CD4-positive, alpha-beta memory T cell (primary cell): ENCODE results near the gene CLIP2. TPM values are rescaled to one million over a fixed set of nuclear protein-coding genes. Genes with fewer than 3 reads are reported as not detected.
"Not testable (repeated sequence)": the region's sequence is repeated elsewhere in the genome, so short reads cannot be mapped to it uniquely, and the experiment has no call there.

Source experiments
- CTCF ChIA-PET: fragments of 350-600 bp; sonication (Branson Sonifier 250); formaldehyde crosslinking; loops from one replicate; lab custom pipeline; 2021; ENCODE audit warnings: inconsistent platforms; ENCODE audit not compliant: partially characterized antibody; lab: Charles Lee
- POLR2A ChIA-PET: fragments of 350-600 bp; sonication (Branson Sonifier 250); formaldehyde crosslinking; loops from one replicate; lab custom pipeline; 2021; ENCODE audit not compliant: partially characterized antibody; lab: Charles Lee
- DNase-seq, 5 donors: peaks; one replicate each; pipeline versions ENCODE4 v3.0.0 to v3.0.0-alpha.2; 2020 to 2022; ENCODE audit warnings: mixed read lengths in 1 of 5
- H3K27ac ChIP-seq: one replicate; pipeline ENCODE4 v1.7.0; 2013; ENCODE audit warnings: low read depth, low read length
- H3K27me3 ChIP-seq: 2 replicates; pipeline ENCODE4 v1.7.0; 2013; ENCODE audit warnings: mild to moderate bottlenecking, low read length, moderate library complexity; ENCODE audit not compliant: insufficient read depth
- H3K36me3 ChIP-seq: 2 replicates; pipeline ENCODE4 v1.7.0; 2013; ENCODE audit warnings: mild to moderate bottlenecking, low read length, moderate library complexity; ENCODE audit not compliant: insufficient read depth
- H3K4me1 ChIP-seq: 2 replicates; pipeline ENCODE4 v1.7.0; 2013; ENCODE audit warnings: mild to moderate bottlenecking, low read length, moderate library complexity; ENCODE audit not compliant: insufficient read depth
- H3K4me3 ChIP-seq, 2 donors: one replicate each; pipeline ENCODE4 v1.7.0; 2013; ENCODE audit warnings: low read length in 2 of 2, mild to moderate bottlenecking in 1 of 2
- H3K9me3 ChIP-seq, 2 donors: one replicate each; pipeline ENCODE4 v1.7.0; 2013; ENCODE audit warnings: low read length in 2 of 2, control low read depth in 1 of 2; ENCODE audit not compliant: control insufficient read depth in 1 of 2
- H3K27ac Mint-ChIP-seq, 7 donors: one replicate each; pipeline ENCODE4 v1.8.0; 2020 to 2021; ENCODE audit warnings: mixed read lengths in 7 of 7, mild to moderate bottlenecking in 6 of 7, inconsistent platforms in 3 of 7, moderate library complexity in 3 of 7
- H3K27me3 Mint-ChIP-seq, 2 donors: one replicate each; pipeline ENCODE4 v1.8.0; 2020 to 2021; ENCODE audit warnings: mixed read lengths in 2 of 2
- H3K36me3 Mint-ChIP-seq, 2 donors: one replicate each; pipeline ENCODE4 v1.8.0; 2020 to 2021; ENCODE audit warnings: mixed read lengths in 2 of 2, inconsistent platforms in 1 of 2, mild to moderate bottlenecking in 1 of 2
- H3K4me1 Mint-ChIP-seq, 4 donors: one replicate each; pipeline ENCODE4 v1.8.0; 2020 to 2021; ENCODE audit warnings: mixed read lengths in 4 of 4, mild to moderate bottlenecking in 1 of 4
- H3K4me3 Mint-ChIP-seq, 8 donors: one replicate each; pipeline ENCODE4 v1.8.0; 2020 to 2021; ENCODE audit warnings: mixed read lengths in 8 of 8, mild to moderate bottlenecking in 7 of 8, moderate library complexity in 6 of 8, inconsistent platforms in 3 of 8
- H3K9me3 Mint-ChIP-seq, 8 donors: one replicate each; pipeline ENCODE4 v1.8.0; 2020 to 2021; ENCODE audit warnings: mixed read lengths in 8 of 8, mild to moderate bottlenecking in 5 of 8, inconsistent platforms in 3 of 8, moderate library complexity in 1 of 8
- intact Hi-C: fragments of 100-400 bp; cut with micrococcal nuclease; formaldehyde crosslinking; loops from one replicate; pipeline ENCODE4 v1.15.1; 2023
- polyA plus RNA-seq, 2 donors: library from polyadenylated mRNA; unstranded; fragments of 300-500 nt; fragmentation: Illumina TruSeq; gene quantifications; one replicate each; pipeline ENCODE4 v1.2.3, GENCODE V29; 2021
- total RNA-seq, 2 experiments: library from RNA; stranded (reverse); gene quantifications; one replicate each; pipeline ENCODE4 v1.2.3, GENCODE V29; 2021

CLIP2 gene
- total and polyA plus RNA-seq, 4 experiments from 2014 or later = 0.15 to 5.7 (median 1.7) TPM

- H3K4me3 ChIP-seq = no peak overlapping the region
- ChIA-PET POLR2A (no interaction called here), CTCF (interaction anchor here (0.8 to 2.5 kb wide), 5 partner anchors 10 to 206 kb away, joined by 3 to 10 read pairs (median 3); no protein-coding TSS in a partner anchor)
- intact Hi-C loops = no loop called here
- no peaks in the 10 kb centered on the region for H3K36me3 ChIP-seq
- H3K4me1 ChIP-seq = no peaks in the 10 kb centered on the region
- Mint-ChIP-seq H3K36me3 (no peaks in the 10 kb centered on the region), H3K9me3 (no peaks in the 10 kb centered on the region), H3K4me1 (no peaks in the 10 kb centered on the region), H3K4me3 (no peak overlapping the region), H3K27ac (no peak overlapping the region), H3K27me3 (no peaks in the 10 kb centered on the region)
- no peak overlapping the region for H3K27ac ChIP-seq
- H3K9me3 ChIP-seq = no peaks in the 10 kb centered on the region
- no peak for DNase-seq
- no peaks in the 10 kb centered on the region for H3K27me3 ChIP-seq
These were observed 123.4 kb downstream of the CLIP2 start for GRCh38 chr7:74412603-74413002.

DNA sequence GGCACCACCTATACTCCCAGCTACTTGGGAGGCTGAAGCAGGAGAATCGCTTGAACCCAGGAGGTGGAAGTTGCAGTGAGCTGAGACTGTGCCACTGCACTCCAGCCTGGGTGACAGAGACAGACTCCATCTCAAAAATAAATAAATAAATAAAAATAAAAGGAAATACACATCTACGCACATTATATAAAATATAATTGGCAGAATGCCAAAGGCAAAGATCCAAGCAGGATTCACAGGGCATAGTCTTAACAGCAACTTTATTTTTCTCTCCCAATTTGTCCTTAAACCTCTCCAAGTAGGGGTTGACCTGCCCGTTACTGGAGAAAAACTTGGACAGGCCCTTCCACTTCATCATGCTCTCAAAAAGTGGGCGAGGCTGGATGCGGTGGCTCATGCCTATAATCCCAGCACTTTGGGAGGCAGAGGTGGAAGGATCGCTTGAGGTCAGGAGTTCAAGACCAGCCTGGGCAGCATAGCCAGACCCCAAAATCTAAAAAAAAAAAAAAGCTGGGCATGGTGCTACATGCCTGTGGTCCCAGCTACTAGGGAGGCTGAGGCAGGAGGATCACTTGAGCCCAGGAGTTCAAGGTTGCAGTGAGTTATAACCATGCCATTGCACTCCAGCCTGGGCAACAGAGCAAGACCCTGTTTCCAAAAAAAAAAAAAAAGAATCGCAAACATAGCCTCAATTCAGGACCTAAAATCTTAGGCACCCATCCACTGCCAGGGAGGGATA is 125.6 kb downstream of the CLIP2 start:
- H3K9me3 Mint-ChIP-seq, H3K27me3 Mint-ChIP-seq, H3K4me1 ChIP-seq, H3K9me3 ChIP-seq, H3K27me3 ChIP-seq, H3K4me3 ChIP-seq, H3K36me3 Mint-ChIP-seq, H3K27ac Mint-ChIP-seq, H3K4me3 Mint-ChIP-seq, DNase-seq, H3K36me3 ChIP-seq, H3K27ac ChIP-seq, H3K4me1 Mint-ChIP-seq, POLR2A ChIA-PET: not testable (repeated sequence)
- intact Hi-C loops = loop anchor here (5.0 kb wide), 1 partner anchor 133 kb away; no protein-coding TSS in a partner anchor
- CTCF ChIA-PET = interaction anchor here (0.7 to 4.0 kb wide), 4 partner anchors 12 to 310 kb away, joined by 3 to 41 read pairs (median 13); no protein-coding TSS in a partner anchor

DNA sequence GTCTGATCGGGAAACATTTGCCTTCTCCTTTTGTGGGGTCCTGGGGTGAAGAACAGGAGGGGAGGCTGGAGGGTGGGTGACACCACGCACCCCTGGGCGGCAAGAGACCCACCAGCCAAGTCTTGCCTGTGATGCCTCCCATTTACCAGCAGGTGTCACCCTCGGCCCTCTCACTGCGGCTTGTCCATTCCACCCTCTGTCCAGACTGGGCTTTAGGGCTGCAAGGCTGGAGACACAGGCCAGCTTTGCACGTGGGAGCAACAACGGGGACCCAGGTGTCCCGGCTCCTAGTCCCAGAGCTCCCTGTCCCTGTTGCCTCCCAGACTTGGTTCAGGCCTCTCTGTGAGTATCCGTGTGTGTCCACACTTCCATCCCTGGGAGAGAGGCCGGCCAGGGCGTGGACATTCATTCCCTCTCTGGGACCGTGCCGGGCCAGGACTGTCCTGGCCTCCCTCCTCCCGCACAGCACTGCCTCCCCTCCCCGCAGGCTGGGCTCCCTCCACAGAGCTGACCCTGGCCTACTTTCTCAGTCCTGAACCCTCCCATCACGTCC is 128.3 kb downstream of the CLIP2 start:
- H3K9me3 ChIP-seq = no peaks in the 10 kb centered on the region
- no peak overlapping the region for H3K4me3 ChIP-seq
- H3K4me1 ChIP-seq = no peaks in the 10 kb centered on the region
- H3K27me3 ChIP-seq = no peaks in the 10 kb centered on the region
- ChIA-PET POLR2A (interaction anchor here (0.6 to 0.9 kb wide), 2 partner anchors 241 to 1155 kb away, joined by 3 to 4 read pairs; partner anchors contain the start of gene GTF2I), CTCF (interaction anchor here (0.7 to 4.0 kb wide), 15 partner anchors 9 to 628 kb away, joined by 3 to 41 read pairs (median 5); no protein-coding TSS in a partner anchor)
- H3K9me3 Mint-ChIP-seq = no peaks in the 10 kb centered on the region
- peak in 4 of 5 donors; percentile 39 to 56 (median 42) for DNase-seq
- intact Hi-C loops = loop anchor here (2.0 to 5.0 kb wide), 2 partner anchors 130 to 147 kb away; no protein-coding TSS in a partner anchor
- H3K4me1 Mint-ChIP-seq = peaks cover 0 to 6% (median under 1%) of the 10 kb centered on the region in 4 donors
- H3K27me3 Mint-ChIP-seq = no peaks in the 10 kb centered on the region
- H3K36me3 ChIP-seq = no peaks in the 10 kb centered on the region
- H3K36me3 Mint-ChIP-seq = no peaks in the 10 kb centered on the region
- H3K4me3 Mint-ChIP-seq = no peak overlapping the region
- H3K27ac ChIP-seq = no peak overlapping the region
- no peak overlapping the region for H3K27ac Mint-ChIP-seq

GRCh38 chr7:74418076-74418475 is 128.9 kb downstream of the CLIP2 start:
- H3K4me1 ChIP-seq = no peaks in the 10 kb centered on the region
- intact Hi-C loops = loop anchor here (5.0 kb wide), 1 partner anchor 129 kb away; no protein-coding TSS in a partner anchor
- POLR2A ChIA-PET = interaction anchor here (0.6 to 0.9 kb wide), 2 partner anchors 240 to 1154 kb away, joined by 3 to 4 read pairs; partner anchors contain the start of gene GTF2I

GRCh38 chr7:74418538-74418937 is 129.3 kb downstream of the CLIP2 start:
- H3K27me3 ChIP-seq = no peaks in the 10 kb centered on the region
- H3K27ac ChIP-seq = no peak overlapping the region
- ChIA-PET CTCF (interaction anchor here (0.7 to 4.0 kb wide), 7 partner anchors 10 to 147 kb away, joined by 3 to 41 read pairs (median 4); no protein-coding TSS in a partner anchor), POLR2A (interaction anchor here (1.2 kb wide), 1 partner anchor 244 kb away, joined by 4 read pairs; no protein-coding TSS in a partner anchor)
- no peaks in the 10 kb centered on the region for H3K9me3 ChIP-seq
- H3K4me1 ChIP-seq = no peaks in the 10 kb centered on the region
- no peak for DNase-seq
- Mint-ChIP-seq H3K4me1 (peaks cover 0 to 6% (median under 1%) of the 10 kb centered on the region in 4 donors), H3K4me3 (no peak overlapping the region), H3K9me3 (no peaks in the 10 kb centered on the region), H3K36me3 (no peaks in the 10 kb centered on the region), H3K27ac (peak overlapping the region in 1 of 7 donors; percentile 47), H3K27me3 (no peaks in the 10 kb centered on the region)
- no peak overlapping the region for H3K4me3 ChIP-seq
- intact Hi-C loops = loop anchor here (5.0 kb wide), 1 partner anchor 129 kb away; no protein-coding TSS in a partner anchor
- H3K36me3 ChIP-seq = no peaks in the 10 kb centered on the region

More at GRCh38 chr7:74418076-74418475, 128.9 kb downstream of the CLIP2 start:
- H3K36me3 ChIP-seq = no peaks in the 10 kb centered on the region
- Mint-ChIP-seq H3K36me3 (no peaks in the 10 kb centered on the region), H3K4me1 (peaks cover 0 to 6% (median under 1%) of the 10 kb centered on the region in 4 donors), H3K4me3 (no peak overlapping the region), H3K27ac (peak overlapping the region in 1 of 7 donors; percentile 47), H3K27me3 (no peaks in the 10 kb centered on the region), H3K9me3 (no peaks in the 10 kb centered on the region)
- H3K27me3 ChIP-seq = no peaks in the 10 kb centered on the region
- H3K27ac ChIP-seq = no peak overlapping the region
- no peaks in the 10 kb centered on the region for H3K9me3 ChIP-seq
- CTCF ChIA-PET = interaction anchor here (0.7 to 4.0 kb wide), 12 partner anchors 9 to 627 kb away, joined by 3 to 41 read pairs (median 5); no protein-coding TSS in a partner anchor
- H3K4me3 ChIP-seq = no peak overlapping the region
- DNase-seq = no peak

DNA sequence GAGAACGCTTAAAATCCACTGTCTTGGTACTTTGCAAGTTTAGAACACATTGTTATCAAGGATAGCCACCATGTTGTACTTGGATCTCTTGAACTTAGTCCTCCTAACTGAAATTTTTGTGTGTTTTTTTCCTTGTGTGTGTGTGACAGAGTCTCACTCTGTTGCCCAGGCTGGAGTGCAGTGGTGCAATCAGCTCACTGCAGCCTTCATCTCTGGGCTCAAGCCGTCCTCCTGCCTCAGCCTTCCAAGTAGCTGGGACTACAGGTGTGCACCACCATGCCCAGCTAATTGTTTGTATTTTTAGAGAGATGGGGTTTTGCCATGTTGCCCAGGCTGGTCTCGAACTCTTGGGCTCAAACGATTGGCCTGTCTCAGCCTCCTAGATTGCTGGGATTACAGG is 130.0 kb downstream of the CLIP2 start:
- not testable (repeated sequence) for H3K27me3 Mint-ChIP-seq, H3K36me3 Mint-ChIP-seq, H3K27me3 ChIP-seq, H3K36me3 ChIP-seq, H3K4me1 Mint-ChIP-seq, DNase-seq, H3K27ac ChIP-seq, H3K4me3 Mint-ChIP-seq, H3K4me1 ChIP-seq, H3K9me3 ChIP-seq, H3K4me3 ChIP-seq, H3K9me3 Mint-ChIP-seq
- ChIA-PET CTCF (interaction anchor here (0.7 to 3.4 kb wide), 3 partner anchors 9 to 147 kb away, joined by 3 to 17 read pairs (median 3); no protein-coding TSS in a partner anchor), POLR2A (interaction anchor here (1.2 kb wide), 1 partner anchor 244 kb away, joined by 4 read pairs; no protein-coding TSS in a partner anchor)
- intact Hi-C loops = loop anchor here (5.0 kb wide), 1 partner anchor 128 kb away; no protein-coding TSS in a partner anchor
- H3K27ac Mint-ChIP-seq = peak overlapping the region in 3 of 7 donors; percentile 13 to 51 (median 50)
